Measurements from ENCODE around the gene FYN. TPM values are rescaled to one million over a fixed set of nuclear protein-coding genes. Genes with fewer than 3 reads are reported as not detected.
A peak's percentile ranks its signal among the peaks of the same experiment; 100 is the strongest.

Gene FYN
- total and polyA plus RNA-seq, 9 of the 15 experiments (the other 6 are each of a cell fraction or from before 2014, with no cell fraction given), result 2.9 to 22.1 (median 11.4) TPM

DNA sequence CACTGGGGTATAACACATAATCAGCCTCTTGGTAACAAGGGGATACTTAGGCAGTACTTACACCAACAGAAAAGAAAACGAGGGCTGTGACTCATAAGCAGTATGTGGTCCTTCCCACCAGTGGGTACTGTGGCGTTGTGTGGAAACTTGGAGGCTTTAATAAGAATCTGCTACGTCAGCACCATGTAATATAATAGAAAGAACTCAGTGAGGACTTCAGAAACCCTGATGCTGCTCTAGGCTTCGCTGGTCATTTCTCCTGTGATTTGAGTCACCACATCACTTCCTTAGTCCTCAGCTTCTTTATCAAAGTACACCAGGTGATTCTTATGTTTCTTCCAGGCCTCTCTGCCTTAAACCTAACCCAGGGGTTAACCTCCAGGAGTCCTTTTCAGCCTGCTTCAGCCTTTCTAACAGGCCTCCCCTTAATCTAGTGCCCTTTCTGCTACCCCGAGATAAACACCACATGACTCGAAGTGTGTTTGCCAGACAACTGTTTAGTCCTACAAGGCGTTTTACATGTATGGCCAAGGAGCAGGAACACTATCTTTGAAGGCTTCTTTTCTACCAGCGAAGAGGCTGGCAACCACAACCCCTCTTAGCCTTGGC lies 68.5 kb downstream of the FYN start (continued):
- TF ChIP-seq CBFA2T2 (conservative IDR thresholded peaks at IDR 0.05) (peak; percentile 97), TRIM28 (IDR thresholded peaks at IDR 0.05) (no peak), JUN (IDR thresholded peaks at IDR 0.05; ENCODE audit: borderline replicate concordance, low read depth, low read length) (no peak), JUN (CRISPR knock-in tag; IDR thresholded peaks at IDR 0.05; ENCODE audit: borderline replicate concordance) (peak; percentile 36; the same call in 1 of the 2 replicates), PHB2 (IDR thresholded peaks at IDR 0.05; ENCODE audit: low read depth) (peak; percentile 88), C11orf30 (IDR thresholded peaks at IDR 0.05; ENCODE audit: low read depth) (peak; percentile 96), MTA2 (IDR thresholded peaks at IDR 0.05; ENCODE audit: low read depth) (peak; percentile 92), ZNF444 (CRISPR knock-in tag; IDR thresholded peaks at IDR 0.05) (no peak)
- TF ChIP-seq, protein P1, sequence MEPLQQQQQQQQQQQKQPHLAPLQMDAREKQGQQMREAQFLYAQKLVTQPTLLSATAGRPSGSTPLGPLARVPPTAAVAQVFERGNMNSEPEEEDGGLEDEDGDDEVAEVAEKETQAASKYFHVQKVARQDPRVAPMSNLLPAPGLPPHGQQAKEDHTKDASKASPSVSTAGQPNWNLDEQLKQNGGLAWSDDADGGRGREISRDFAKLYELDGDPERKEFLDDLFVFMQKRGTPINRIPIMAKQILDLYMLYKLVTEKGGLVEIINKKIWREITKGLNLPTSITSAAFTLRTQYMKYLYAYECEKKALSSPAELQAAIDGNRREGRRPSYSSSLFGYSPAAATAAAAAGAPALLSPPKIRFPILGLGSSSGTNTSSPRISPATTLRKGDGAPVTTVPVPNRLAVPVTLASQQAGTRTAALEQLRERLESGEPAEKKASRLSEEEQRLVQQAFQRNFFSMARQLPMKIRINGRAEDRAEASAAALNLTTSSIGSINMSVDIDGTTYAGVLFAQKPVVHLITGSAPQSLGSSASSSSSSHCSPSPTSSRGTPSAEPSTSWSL (CRISPR knock-in tag; IDR thresholded peaks at IDR 0.05; ENCODE audit: borderline replicate concordance), result no peak
- TF ChIP-seq, protein P2, sequence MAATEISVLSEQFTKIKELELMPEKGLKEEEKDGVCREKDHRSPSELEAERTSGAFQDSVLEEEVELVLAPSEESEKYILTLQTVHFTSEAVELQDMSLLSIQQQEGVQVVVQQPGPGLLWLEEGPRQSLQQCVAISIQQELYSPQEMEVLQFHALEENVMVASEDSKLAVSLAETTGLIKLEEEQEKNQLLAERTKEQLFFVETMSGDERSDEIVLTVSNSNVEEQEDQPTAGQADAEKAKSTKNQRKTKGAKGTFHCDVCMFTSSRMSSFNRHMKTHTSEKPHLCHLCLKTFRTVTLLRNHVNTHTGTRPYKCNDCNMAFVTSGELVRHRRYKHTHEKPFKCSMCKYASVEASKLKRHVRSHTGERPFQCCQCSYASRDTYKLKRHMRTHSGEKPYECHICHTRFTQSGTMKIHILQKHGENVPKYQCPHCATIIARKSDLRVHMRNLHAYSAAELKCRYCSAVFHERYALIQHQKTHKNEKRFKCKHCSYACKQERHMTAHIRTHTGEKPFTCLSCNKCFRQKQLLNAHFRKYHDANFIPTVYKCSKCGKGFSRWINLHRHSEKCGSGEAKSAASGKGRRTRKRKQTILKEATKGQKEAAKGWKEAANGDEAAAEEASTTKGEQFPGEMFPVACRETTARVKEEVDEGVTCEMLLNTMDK (IDR thresholded peaks at IDR 0.05; ENCODE audit: borderline replicate concordance, insufficient read depth, low read depth, low read length, poor library complexity, severe bottlenecking), result no peak
- TF ChIP-seq, protein P3, sequence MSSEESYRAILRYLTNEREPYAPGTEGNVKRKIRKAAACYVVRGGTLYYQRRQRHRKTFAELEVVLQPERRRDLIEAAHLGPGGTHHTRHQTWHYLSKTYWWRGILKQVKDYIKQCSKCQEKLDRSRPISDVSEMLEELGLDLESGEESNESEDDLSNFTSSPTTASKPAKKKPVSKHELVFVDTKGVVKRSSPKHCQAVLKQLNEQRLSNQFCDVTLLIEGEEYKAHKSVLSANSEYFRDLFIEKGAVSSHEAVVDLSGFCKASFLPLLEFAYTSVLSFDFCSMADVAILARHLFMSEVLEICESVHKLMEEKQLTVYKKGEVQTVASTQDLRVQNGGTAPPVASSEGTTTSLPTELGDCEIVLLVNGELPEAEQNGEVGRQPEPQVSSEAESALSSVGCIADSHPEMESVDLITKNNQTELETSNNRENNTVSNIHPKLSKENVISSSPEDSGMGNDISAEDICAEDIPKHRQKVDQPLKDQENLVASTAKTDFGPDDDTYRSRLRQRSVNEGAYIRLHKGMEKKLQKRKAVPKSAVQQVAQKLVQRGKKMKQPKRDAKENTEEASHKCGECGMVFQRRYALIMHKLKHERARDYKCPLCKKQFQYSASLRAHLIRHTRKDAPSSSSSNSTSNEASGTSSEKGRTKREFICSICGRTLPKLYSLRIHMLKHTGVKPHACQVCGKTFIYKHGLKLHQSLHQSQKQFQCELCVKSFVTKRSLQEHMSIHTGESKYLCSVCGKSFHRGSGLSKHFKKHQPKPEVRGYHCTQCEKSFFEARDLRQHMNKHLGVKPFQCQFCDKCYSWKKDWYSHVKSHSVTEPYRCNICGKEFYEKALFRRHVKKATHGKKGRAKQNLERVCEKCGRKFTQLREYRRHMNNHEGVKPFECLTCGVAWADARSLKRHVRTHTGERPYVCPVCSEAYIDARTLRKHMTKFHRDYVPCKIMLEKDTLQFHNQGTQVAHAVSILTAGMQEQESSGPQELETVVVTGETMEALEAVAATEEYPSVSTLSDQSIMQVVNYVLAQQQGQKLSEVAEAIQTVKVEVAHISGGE (CRISPR knock-in tag; IDR thresholded peaks at IDR 0.05), result peak in 1 of 3 experiments; percentile 49; a peak in 1 of 6 replicates
- TF ChIP-seq, protein P4, sequence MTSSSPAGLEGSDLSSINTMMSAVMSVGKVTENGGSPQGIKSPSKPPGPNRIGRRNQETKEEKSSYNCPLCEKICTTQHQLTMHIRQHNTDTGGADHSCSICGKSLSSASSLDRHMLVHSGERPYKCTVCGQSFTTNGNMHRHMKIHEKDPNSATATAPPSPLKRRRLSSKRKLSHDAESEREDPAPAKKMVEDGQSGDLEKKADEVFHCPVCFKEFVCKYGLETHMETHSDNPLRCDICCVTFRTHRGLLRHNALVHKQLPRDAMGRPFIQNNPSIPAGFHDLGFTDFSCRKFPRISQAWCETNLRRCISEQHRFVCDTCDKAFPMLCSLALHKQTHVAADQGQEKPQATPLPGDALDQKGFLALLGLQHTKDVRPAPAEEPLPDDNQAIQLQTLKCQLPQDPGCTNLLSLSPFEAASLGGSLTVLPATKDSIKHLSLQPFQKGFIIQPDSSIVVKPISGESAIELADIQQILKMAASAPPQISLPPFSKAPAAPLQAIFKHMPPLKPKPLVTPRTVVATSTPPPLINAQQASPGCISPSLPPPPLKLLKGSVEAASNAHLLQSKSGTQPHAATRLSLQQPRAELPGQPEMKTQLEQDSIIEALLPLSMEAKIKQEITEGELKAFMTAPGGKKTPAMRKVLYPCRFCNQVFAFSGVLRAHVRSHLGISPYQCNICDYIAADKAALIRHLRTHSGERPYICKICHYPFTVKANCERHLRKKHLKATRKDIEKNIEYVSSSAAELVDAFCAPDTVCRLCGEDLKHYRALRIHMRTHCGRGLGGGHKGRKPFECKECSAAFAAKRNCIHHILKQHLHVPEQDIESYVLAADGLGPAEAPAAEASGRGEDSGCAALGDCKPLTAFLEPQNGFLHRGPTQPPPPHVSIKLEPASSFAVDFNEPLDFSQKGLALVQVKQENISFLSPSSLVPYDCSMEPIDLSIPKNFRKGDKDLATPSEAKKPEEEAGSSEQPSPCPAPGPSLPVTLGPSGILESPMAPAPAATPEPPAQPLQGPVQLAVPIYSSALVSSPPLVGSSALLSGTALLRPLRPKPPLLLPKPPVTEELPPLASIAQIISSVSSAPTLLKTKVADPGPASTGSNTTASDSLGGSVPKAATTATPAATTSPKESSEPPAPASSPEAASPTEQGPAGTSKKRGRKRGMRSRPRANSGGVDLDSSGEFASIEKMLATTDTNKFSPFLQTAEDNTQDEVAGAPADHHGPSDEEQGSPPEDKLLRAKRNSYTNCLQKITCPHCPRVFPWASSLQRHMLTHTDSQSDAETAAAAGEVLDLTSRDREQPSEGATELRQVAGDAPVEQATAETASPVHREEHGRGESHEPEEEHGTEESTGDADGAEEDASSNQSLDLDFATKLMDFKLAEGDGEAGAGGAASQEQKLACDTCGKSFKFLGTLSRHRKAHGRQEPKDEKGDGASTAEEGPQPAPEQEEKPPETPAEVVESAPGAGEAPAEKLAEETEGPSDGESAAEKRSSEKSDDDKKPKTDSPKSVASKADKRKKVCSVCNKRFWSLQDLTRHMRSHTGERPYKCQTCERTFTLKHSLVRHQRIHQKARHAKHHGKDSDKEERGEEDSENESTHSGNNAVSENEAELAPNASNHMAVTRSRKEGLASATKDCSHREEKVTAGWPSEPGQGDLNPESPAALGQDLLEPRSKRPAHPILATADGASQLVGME (CRISPR knock-in tag; IDR thresholded peaks at IDR 0.05), result 0 out of 2 replicates have a peak, but pooled peaks have one; percentile 62

Data from K562 (cell line).